HG03442 (cell line): ENCODE data around the gene ATXN3.
"Not testable (repeated sequence)": the region's sequence is repeated elsewhere in the genome, so short reads cannot be mapped to it uniquely, and the experiment has no call there.

Experiments used
- ATAC-seq: cut with Tn5 transposase; IDR thresholded peaks from one replicate; pipeline ENCODE4 v1.9.1; 2021; ENCODE audit warnings: mild to moderate bottlenecking, moderate library complexity; ENCODE audit not compliant: unreplicated experiment

ATXN3 gene

DNA sequence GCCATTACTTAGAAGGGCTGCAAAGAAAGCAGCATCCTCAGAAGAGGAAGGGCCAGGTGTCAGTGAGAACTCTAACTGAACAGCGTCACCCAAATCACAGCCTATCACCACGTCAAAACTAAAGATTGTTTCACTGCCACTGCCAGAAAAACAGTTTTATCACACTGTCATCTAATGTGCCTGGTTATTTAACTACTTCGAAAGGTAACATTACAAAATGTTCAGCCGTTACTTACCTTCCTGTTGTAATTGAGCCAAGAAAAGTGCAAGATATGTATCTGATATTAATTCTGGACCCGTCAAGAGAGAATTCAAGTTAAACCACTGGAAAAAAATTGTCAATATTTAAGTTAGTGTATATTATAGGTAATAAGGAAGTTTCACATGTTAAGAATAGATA lies 17.9 kb downstream of the ATXN3 start:
- ATAC-seq = no peak

DNA sequence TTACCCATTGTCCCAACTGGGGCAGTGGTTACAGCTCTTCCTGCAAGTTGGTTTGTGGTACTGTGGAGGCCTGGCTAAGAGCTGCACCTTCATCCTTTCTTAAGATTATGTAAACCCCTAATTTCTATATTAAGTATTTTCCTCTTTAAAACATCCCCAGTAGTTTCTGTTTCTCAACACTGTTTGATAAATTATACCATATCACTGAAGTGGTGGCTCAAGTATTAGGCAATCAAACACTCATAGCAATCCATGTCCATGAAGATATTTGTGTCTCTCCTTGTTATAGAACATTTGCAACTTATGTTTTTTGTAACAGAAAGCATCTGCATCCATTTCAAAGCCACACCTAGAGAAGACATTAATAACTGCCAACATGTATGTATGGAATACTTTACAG lies 31.8 kb downstream of the ATXN3 start:
- no peak for ATAC-seq

DNA sequence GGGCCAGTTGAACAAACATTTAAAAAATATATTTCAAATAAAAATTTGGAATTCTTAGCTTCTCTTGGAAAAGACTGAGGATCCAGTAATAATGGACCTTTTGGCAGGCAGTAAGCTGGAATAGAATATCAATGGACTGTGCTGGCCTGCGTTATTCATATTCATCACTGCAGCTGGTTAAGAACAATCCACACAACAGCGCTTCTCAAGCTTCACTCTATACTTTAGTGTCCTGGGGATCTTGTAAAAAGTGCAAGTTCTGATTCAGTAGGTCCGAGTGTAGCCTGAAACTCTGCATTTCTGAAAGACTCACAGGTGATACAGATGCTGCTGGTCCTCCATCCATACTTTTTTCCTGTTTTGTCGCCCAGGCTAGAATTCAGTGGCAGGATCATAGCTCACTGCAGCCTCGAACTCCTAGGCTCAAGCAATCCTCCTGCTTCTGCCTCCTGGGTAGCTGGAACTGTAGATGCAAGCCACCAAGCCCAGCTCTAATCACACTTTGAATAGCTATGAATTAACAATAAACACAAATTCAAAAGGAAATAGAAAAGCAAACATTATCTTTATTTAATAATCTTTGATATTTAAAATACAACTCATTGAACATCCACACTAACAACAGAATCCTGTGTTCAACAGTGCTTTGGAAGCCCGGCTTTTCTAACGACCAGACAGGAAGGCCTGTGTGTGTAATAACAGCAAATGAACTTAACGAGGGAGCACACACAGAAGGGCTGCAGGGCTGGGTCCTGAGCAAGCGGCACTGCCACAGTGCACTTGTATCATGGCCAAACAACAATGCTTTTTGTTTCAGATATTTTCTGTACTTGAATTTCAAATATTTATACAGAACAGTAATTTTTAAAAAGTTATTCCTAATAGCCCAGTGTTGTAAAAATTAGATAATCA lies 48.1 kb downstream of the ATXN3 start:
- no peak for ATAC-seq

DNA sequence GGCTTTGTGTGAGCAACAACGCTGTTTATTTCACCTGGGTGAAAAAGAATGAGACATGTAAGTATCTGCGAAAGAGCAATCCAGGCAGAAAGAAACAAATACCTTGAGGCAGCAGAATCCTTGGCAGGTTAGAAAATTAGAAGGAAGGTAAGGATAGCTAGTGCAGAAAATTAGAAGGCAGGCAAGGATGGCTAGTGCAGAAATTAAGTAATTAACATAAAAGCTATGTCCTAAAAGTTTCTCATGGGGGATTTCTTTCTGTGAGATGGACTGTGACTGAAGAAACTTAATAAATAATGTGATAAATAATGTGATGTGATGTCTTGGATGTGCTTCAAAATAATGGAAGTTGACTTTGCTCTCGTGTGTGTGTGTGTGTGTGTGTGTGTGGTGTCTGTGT lies 56.6 kb downstream of the ATXN3 start:
- ATAC-seq = no peak

DNA sequence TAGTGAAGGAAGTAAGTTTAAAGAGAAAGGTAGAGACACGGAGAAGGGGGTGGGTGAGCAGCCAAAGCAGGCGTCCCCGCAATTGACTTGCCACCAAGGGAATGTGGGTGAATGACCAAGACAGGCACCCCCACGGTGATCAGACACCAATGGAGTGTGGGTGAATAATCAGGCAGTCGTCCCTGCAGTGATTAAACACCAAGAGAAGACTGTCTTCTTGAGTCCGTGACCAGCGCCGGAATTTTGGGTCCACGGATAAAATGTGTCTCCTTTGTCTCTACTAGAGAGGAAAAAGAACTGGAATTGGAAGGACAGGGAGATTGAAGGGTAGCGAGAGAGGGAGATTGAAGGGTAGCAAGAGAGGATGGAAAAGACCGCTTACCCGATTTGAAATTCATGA lies 57.2 kb downstream of the ATXN3 start:
- not testable (repeated sequence) for ATAC-seq

DNA sequence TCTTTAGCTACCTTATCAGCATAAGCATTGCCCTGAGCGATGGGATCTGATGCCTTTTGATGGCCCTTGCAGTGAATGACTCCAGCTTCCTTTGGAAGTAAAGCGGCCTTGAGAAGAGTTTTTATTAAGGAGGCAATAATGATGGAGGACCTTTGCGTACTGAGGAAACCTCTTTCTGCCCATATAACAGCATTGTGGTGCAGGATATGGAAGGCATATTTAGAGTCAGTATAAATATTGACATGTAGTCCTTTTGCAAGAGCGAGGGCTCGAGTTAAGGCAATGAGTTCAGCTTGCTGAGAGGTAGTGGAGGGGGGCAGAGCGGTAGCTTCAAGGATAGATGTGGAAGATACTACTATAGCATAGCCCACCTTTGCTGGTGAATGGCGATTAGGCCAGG lies 60.5 kb downstream of the ATXN3 start:
- not testable (repeated sequence) for ATAC-seq

DNA sequence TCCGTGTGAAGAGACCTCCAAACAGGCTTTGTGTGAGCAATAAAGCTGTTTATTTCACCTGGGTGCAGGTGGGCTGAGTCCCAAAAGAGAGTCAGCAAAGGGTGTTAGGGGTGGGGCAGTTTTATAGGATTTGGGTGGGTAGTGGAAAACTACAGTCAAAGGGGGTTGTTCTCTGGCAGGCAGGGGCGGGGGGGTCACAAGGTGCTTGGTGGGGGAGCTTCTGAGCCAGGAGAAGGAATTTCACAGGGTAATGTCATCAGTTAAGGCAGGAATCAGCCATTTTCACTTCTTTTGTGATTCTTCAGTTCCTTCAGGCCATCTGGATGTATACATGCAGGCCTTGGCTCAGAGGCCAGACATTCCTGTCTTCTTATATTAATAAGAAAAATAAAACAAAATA lies 64.6 kb downstream of the ATXN3 start:
- ATAC-seq = not testable (repeated sequence)

DNA sequence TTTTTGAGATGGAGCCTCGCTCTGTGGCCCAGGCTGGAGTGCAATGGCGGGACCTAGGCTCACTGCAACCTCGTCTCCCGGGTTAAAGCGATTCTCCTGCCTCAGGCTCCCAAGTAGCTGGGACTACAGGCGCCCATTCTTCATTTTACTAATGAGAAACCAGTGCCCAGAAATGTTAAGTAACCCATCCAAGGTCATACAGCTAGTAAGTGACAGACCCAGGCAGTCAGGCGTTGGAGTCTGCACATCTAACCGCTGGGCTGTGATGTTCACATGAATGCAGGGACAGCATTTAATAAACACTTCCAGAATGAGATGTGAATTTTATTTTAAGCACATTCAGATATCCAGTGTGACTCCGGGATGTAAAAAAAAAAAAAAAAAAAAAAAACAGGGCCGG lies 65.2 kb downstream of the ATXN3 start:
- no peak for ATAC-seq

DNA sequence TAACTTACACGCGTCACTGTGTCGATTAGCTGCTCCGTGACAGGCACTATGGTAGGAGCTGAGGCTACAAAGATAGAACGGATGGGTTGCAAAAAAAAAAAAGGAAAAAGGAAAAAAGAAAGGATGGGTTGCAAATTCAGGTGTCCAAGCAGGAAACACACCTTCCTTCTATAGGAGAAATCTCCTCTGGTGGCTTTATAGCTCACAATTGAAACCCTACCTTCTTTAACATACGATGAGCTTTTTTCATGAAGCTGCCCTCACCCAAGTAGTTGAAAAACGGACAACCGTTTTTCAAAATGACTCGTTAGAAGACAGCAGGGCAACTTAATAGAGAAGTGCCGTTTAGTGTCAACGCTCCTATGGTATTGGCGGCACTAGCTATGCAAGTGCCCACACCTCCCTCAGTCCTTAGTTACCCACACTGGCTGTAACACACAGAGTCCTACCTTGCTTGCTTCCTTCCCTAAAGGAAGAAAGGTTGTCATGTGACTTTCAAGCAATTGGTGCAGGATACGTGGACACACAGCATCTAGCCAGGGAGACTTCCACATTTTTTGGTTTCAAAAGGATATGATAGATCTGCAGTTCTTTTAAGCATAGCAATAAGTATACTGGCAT lies 65.8 kb downstream of the ATXN3 start:
- ATAC-seq = no peak

DNA sequence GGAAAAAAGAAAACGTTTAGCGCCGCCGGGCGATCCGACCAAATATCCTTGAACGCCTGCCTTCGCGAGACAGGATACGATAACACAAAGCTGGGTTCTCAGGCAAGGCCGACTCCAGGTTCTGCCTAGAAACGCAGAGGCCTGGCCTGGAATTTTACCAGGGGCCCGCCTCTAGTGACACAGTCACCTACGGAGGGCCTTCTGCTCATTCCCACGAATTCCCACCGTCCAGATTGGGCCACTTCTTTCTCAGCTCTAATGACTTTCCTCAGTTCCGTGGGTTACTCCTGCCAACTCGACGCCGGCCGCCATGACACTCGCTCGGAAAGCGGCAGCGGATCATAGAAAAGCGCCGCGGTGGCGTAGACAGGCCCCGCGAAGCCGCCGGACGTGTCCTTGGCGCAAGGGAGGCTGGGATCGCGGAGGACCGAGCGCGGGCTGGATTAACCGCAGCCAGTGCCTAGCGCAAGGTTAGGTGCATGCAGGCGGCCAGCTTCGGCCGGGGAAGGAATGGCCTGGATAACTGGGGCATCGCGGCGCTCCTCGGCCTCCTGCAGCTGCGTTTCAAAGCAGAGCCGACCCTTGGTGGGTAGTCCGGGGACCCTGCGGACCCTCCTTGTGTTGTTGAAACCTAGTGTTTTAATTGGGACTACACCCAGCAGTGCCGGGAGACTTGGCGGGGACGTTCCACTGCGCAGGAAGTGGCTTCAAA lies 66.5 kb downstream of the ATXN3 start, which contains the start of gene TRIP11:
TRIP11 (minus strand) TSS at position 341 of the 712 bp plus-strand sequence. CDS start 374 bp downstream, outside the sequence.
- ATAC-seq = peak; percentile 95

DNA sequence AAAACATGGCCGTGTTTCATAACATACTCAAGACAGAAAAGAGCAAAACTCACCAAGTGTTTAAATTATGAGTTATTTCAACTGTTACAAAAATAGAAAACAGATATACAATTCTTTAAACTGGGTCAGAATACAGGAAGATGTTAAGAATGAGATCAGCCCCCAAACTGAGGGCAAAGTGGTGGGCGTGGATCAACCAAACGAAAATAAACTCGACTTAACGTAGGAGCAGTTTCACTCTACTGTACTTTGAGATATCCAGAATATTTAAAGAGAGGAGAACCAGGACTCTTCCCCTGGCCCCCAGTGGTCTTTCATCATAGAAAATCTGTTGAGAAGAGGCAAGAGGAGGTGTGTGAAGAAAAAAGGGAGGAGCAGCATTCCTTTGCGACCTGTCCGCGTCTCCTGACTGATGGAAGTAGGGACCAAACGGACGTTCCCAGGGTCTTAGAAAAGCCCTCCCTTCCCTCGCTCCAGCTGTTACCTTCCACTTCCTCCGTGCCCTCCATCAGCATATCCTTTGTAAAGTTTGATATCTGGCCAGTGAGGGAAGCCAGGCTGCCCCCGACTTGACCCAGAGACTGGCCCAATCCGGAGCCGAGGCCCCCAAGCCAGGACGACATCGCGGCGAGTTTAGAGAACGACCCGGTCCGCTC lies 67.2 kb downstream of the ATXN3 start:
- peak; percentile 8 for ATAC-seq

DNA sequence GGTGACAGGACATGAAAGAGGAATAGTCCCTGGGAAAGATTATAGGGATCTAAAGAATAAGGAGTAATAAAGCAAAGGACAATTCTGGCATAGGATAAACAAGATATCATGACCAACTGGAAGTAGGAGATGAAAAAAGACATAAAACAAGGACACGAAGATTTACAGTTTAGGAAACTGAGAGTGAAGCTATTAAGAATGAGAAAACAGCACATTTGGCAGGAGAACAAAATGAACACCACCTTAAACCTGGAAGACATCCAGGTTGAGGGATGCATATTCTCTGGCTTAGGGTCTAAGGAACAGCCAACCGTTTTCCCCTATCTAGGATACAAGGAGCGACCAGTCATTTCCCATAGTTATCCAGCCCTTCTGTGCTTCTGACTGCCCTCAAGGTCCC lies 68.4 kb downstream of the ATXN3 start:
- ATAC-seq = no peak

DNA sequence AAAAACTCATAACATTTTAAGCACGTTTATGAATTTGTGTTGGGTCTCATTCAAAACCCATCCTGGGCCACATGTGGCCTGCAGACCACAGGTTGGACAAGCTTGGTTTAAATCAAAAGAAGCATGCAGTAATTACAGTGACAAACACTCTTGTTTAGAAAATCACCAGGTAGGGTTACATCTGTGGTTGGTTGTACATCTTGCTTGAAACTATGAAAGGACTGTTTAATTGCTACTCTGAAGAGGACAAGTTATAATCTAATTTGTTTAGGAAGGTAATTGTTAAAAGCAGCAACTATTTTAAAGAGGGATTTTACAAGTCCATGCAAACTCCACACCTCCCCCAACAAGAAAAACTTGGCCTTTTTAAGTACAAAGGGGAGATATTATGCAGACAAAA lies 70.5 kb downstream of the ATXN3 start:
- ATAC-seq = no peak

DNA sequence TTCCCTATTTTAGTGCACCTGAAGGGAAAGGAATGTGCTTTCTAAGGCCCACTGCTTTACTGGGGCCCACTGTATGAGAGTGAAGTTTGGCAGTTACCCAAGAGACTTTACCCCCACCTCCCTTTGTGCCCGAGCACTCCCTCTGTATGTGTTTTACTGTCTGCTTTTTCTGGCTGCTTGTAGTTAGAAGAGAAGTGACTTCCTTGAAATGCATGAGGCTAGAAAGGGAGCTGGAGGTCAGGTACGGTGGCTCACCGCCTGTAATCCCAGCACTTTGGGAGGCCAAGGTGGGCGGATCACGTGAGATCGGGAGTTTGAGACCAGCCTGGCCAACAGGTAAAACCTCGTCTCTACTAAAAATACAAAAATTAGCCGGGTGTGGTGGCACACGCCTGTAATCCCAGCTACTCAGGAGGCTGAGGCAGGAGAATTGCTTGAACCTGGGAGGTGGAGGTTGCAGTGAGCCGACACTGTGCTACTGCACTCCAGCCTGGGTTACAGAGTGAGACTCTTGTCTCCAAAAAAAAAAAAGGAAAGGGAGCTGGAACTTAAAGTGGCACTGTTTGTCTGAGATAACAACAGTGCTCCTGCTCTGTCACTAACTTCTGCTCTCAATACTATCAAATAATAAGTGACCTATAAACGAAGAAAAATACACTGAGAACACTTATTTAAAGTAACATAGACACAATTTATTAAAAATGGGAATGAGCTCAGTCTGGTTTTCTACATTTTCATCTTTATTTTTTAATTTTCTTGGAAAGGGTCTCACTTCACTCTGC lies 72.3 kb downstream of the ATXN3 start:
- ATAC-seq = no peak

DNA sequence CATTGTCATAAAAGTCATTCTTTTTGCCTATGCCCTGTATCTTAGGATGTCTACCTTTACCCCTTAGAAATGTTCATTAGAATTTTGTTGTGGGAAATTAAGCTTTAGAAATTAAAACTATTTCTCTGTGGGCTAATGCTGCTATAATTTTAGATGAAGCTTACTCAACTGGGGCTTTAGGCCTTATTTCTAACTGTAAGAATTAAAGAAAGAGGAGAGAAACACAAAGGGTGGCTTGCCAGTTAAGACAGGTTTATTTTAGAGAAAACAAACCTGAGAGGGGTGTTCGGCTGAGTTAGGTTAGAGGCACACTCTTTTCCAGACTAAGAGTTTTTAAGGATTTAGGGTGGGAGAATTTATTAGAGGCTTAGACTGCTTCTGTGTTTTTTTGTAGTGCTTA lies 72.9 kb downstream of the ATXN3 start:
- ATAC-seq = no peak

DNA sequence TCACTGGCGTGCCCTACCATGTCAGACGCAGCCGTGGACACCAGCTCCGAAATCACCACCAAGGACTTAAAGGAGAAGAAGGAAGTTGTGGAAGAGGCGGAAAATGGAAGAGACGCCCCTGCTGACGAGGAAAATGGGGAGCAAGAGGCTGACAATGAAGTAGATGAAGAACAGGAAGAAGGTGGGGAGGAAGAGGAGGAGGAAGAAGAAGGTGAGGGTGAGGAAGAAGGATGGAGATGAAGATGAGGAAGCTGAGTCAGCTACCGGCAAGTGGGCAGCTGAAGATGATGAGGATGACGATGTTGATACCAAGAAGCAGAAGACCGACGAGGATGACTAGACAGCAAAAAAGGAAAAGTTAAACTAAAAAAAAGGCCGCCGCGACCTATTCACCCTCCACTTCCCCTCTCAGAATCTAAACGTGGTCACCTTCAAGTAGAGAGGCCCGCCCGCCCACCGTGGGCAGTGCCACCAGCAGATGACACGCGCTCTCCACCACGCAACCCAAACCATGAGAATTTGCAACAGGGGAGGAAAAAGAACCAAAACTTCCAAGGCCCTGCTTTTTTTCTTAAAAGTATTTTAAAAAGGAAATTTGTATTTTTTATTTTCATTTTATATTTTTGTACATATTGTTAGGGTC lies 79.7 kb downstream of the ATXN3 start:
- ATAC-seq = no peak

DNA sequence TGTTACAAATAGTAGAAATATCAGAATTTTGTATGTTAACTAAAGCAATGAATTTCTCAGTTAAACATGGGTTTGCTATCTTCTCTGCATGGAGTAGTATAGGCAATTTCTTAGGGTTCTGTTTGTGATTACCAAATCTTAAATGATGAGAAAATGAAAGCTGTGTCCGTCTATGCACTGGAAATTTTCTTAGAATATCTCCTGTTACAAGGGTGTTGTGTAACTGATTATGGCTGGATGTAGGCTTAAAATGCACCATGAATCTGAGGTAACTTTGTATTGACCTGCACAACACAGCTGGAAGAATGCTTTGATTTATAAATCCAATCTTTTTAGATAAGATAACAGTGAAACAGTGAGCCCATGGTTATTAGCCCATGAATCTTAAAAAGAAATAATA lies 84.3 kb downstream of the ATXN3 start:
- no peak for ATAC-seq

DNA sequence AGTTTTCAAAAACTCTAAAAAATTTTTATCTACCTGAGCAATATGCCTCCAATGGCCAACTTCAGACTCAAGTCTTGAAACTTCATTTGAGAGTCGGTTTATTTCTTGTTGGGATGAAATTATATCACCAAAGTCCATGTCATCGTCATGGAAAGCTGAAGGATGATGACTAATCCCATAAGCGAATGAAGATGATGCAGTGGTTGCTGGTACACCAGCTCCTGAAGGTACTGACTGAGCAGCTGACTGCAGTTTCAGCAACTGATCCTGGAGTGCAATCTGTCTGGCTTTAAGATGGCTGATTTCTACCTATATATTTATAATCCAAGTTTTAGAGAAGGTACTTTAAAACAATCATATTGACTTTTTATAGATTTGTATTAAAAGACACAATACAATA lies 84.9 kb downstream of the ATXN3 start:
- no peak for ATAC-seq

DNA sequence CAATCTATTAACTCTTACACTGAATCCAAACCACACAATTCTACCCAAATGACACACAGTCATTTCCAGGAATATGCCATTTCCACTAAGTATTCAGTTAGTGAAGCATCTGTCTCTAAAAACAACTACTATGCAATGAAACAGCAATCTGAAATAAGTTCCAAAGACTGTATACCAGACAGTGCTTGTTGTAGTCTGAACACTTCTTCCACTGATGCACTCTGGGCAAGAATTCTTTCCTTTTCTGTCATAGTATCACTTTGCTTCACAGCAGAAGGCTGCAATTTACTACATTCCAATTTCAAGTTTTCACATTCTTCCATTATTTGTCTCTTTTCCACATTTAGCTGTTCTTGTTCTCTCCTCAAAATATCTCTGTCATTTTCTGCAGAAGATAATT lies 92.3 kb downstream of the ATXN3 start:
- no peak for ATAC-seq
